Muscle of leg (tissue), 11 donors: ENCODE results near the gene MMP3. TPM values are rescaled to one million over a fixed set of nuclear protein-coding genes. Genes with fewer than 3 reads are reported as not detected.

Source experiments
- DNase-seq: peaks from one replicate; pipeline ENCODE4 v3.0.0; 2013
- H3K27ac ChIP-seq: one replicate; pipeline ENCODE4 v1.5.1; 2013; ENCODE audit warnings: mild to moderate bottlenecking, low read length, control low read depth
- H3K27me3 ChIP-seq: one replicate; pipeline ENCODE4 v1.6.1; 2013; ENCODE audit warnings: low read length; ENCODE audit not compliant: control insufficient read depth, insufficient read depth
- H3K36me3 ChIP-seq: one replicate; pipeline ENCODE4 v1.6.1; 2013; ENCODE audit warnings: low read length; ENCODE audit not compliant: control insufficient read depth, insufficient read depth
- H3K4me1 ChIP-seq: one replicate; pipeline ENCODE4 v1.6.1; 2013; ENCODE audit warnings: low read length; ENCODE audit not compliant: control insufficient read depth, insufficient read depth
- H3K4me3 ChIP-seq: one replicate; pipeline ENCODE4 v1.5.1; 2013; ENCODE audit warnings: low read length, control low read depth
- H3K9me3 ChIP-seq: replicated peaks from 2 replicates; pipeline ENCODE4 v1.6.1; 2013; ENCODE audit warnings: low read depth, low read length; ENCODE audit not compliant: control insufficient read depth
- WGBS: methylation state at CpG from one replicate; pipeline ENCODE4 v1.1.5; 2013; ENCODE audit warnings: missing lambda C conversion rate; ENCODE audit not compliant: insufficient coverage; 5-methylcytosine and 5-hydroxymethylcytosine counted together
- polyA plus RNA-seq, 8 donors: library from polyadenylated mRNA; unstranded; fragments of 120-200 nt; gene quantifications; one replicate each; pipeline versions ENCODE4 v1.2.1 to v1.2.3, GENCODE V29; 2013; ENCODE audit warnings: inconsistent platforms in 1 of 8, low replicate concordance in 1 of 8; ENCODE audit not compliant: insufficient read length in 8 of 8, insufficient read depth in 1 of 8
- total RNA-seq: library from RNA; stranded (reverse); fragments of 120-200 nt; gene quantifications from one replicate; pipeline ENCODE4 v1.2.4, GENCODE V29; 2013

The MMP3 gene
- total and polyA plus RNA-seq, 9 donors: 0.05 to 0.41 (median 0.22) TPM; not detected in 4

DNA sequence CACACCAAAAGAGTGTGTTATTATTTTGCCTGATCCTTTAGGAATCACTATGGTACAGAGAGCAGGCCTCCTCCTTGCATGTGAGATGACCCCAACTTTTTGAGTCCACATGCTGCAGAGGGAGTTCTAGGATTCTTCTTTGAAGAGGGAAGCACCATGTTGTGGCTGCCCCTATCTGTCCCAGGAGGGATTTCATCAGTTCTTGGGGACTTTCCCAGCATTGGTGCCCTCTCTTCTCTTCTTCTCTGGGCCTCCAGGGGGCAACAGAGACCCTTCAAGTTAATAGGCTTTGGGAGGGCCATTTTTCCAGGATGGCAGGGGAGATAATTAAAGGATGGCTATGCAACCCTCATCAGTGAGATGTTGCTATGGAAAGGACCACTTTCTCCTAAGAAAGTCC lies 49.0 kb downstream of the MMP3 start:
- Histone ChIP-seq H3K4me3 (no peak overlapping the region), H3K27ac (no peak overlapping the region), H3K4me1 (no peaks in the 10 kb centered on the region), H3K9me3 (no peaks in the 10 kb centered on the region), H3K36me3 (no peaks in the 10 kb centered on the region), H3K27me3 (no peaks in the 10 kb centered on the region)
- no peak for DNase-seq

DNA sequence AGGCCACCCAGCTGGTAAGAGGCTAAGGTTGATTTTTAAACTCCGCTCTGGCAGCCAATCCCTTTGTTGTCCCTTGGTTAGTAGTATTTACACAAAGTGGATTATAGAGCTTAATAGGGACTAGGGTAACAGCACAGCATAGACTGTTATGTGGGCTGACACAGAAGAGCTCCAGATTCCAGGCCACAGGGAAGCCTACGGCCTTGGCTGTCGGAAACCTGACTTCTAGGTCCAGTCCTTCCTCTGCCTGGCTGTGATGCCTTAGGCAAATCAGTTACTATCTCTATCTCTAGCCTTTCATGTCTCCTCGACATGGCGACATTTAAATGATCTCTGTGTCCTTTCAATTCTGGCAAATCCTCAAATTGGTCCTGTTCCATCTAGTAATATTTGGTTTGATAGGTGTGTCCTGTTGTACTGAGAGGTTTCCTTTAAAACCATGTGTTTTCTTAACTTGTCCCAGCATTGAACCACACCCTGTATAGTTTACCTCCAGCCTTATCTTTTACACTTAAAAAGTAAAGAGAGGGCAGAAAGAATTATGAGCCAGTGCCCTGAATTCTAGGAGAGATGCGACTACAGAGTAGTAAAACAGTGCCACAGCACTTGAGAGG lies 49.6 kb downstream of the MMP3 start:
- H3K36me3 ChIP-seq: no peaks in the 10 kb centered on the region
- no peaks in the 10 kb centered on the region for H3K9me3 ChIP-seq
- DNase-seq: no peak
- no peaks in the 10 kb centered on the region for H3K27me3 ChIP-seq
- H3K4me3 ChIP-seq: no peak overlapping the region
- no peaks in the 10 kb centered on the region for H3K4me1 ChIP-seq
- H3K27ac ChIP-seq: no peak overlapping the region
- 93% methylated on average over 3 of the region's 6 CpGs for WGBS

DNA sequence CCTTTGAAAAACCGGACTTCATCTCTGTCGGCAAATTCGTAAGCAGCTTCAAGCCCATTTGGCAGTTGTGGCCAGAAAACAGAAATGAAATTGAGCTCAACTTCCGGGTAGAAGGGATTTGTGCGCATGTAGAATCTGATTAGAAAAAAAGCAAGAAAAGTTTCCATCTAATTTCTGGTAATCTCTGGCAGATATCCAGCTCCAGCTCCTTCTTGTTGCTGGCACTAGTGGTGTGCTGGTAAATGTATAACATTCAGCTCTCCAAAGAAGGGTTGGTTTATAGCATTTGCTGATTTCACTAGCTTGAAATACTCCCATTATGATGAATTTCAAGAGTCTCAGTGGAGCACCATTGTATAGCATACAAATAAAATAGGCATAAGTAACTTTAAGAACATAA lies 50.8 kb downstream of the MMP3 start:
- no peak for DNase-seq
- Histone ChIP-seq H3K27me3 (no peaks in the 10 kb centered on the region), H3K9me3 (no peaks in the 10 kb centered on the region), H3K4me1 (no peaks in the 10 kb centered on the region), H3K36me3 (no peaks in the 10 kb centered on the region), H3K27ac (no peak overlapping the region), H3K4me3 (no peak overlapping the region)
- WGBS: 93% methylated on average over 4 of the region's 5 CpGs

DNA sequence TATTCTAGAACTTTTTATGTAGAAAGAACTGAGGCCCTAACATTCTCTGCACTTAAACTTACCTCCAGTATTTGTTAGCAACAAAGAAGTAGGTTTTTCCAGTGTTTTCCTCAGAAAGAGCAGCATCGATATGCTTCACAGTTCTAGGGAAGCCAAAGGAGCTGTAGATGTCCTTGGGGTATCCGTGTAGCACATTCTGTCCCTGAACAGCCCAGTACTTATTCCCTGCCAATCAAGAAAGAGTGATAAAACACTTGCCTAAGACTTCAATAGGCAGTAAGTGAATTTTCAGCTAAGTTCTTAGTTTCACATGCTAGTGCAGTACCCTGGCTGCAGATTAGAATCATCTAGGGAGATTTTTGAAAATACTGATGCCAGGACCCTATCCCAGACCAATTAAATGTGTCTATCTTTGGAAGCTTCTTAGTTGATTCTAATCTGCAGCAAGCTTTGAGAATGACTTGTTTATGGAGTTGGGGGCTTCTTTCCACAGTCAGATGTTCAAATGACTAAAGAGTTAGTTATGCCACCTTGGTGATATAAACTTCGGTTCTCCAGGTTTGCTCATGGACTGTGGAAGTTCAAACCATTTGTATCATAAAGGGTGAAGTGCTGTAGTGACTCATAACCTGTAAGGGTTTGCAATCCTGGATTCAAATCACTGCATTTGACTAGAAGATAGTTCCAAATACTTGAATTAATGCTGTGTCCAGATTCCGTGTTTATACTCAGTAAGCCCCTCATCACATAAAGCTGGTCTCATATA lies 52.0 kb downstream of the MMP3 start:
- Histone ChIP-seq H3K36me3 (no peaks in the 10 kb centered on the region), H3K27me3 (no peaks in the 10 kb centered on the region), H3K9me3 (no peaks in the 10 kb centered on the region), H3K27ac (no peak overlapping the region), H3K4me3 (no peak overlapping the region), H3K4me1 (no peaks in the 10 kb centered on the region)
- no peak for DNase-seq
- 63% methylated on average over 2 of the region's 4 CpGs for WGBS

DNA sequence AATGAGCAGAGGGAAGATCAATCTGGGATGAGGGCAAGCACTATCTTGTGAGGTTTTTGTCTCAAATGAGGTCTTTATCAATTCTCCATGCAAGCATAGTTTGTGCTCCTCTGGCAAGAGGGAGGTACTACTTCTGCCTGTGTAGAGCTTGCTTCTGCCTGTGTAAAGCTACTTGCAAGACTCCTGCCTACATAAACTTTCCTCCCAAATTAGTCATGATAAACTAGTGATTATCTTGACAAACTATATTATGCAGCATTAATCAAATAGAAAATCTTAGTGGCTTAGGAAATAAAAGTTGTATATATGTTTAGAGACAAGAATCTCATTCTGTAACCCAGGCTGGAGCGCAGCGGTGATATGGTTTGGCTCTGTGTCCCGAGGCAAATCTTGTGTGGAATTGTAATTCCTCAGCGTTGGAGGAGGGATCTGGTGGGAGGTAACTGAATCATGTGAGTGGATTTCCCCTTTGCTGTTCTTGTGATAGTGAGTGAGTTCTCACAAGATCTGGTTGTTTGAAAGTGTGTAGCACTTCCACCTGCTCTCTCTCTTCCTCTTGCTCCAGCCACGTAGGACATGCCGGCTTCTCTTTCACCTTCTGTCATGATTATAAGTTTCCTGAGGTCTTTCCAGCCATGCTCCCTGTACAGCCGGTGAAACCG lies 54.9 kb downstream of the MMP3 start:
- no peaks in the 10 kb centered on the region for H3K9me3 ChIP-seq
- no peak overlapping the region for H3K4me3 ChIP-seq
- H3K4me1 ChIP-seq: no peaks in the 10 kb centered on the region
- DNase-seq: no peak
- no peak overlapping the region for H3K27ac ChIP-seq
- no peaks in the 10 kb centered on the region for H3K36me3 ChIP-seq
- H3K27me3 ChIP-seq: no peaks in the 10 kb centered on the region
- WGBS: 62% methylated on average over 5 of the region's 8 CpGs

Other genes starting within 250 kb of the MMP3 start
- gene MMP20, start 218.3 kb downstream of the MMP3 start, total RNA-seq: not detected
- gene MMP20, start 218.3 kb downstream of the MMP3 start, polyA plus RNA-seq: not detected
- gene MMP27, start 137.8 kb downstream of the MMP3 start, total RNA-seq: 0.09 TPM
- gene MMP27, start 137.8 kb downstream of the MMP3 start, polyA plus RNA-seq: under 1 TPM in 1 of 8 donors, not detected in 7; 0.77 TPM
- gene MMP8, start 118.7 kb downstream of the MMP3 start, total RNA-seq: 0.13 TPM
- gene MMP8, start 118.7 kb downstream of the MMP3 start, polyA plus RNA-seq: under 1 TPM; 0.05 to 0.26 (median 0.15) TPM
- gene MMP10, start 63.0 kb downstream of the MMP3 start, total RNA-seq: not detected
- not detected for gene MMP10, start 63.0 kb downstream of the MMP3 start, polyA plus RNA-seq
- gene MMP1, start 45.4 kb downstream of the MMP3 start, total RNA-seq: 0.04 TPM
- gene MMP1, start 45.4 kb downstream of the MMP3 start, polyA plus RNA-seq: 1 to 10 TPM in 4 of 8 donors, under 1 TPM in 4; 0.25 to 3.8 (median 0.96) TPM
- gene MMP12, start 31.4 kb upstream of the MMP3 start, total RNA-seq: not detected
- gene MMP12, start 31.4 kb upstream of the MMP3 start, polyA plus RNA-seq: not detected
- 0.04 TPM for gene MMP13, start 112.1 kb upstream of the MMP3 start, total RNA-seq
- gene MMP13, start 112.1 kb upstream of the MMP3 start, polyA plus RNA-seq: under 1 TPM in 3 of 8 donors, not detected in 5; 0.05 to 0.12 (median 0.09) TPM
- gene DCUN1D5, start 248.6 kb upstream of the MMP3 start, total RNA-seq: 28.1 TPM
- 10 to 100 TPM; 32.0 to 39.6 (median 36.2) TPM for gene DCUN1D5, start 248.6 kb upstream of the MMP3 start, polyA plus RNA-seq